ENCODE results near the gene ZNF808.
A peak's percentile ranks its signal among the peaks of the same experiment; 100 is the strongest.
"Not testable (repeated sequence)": the region's sequence is repeated elsewhere in the genome, so short reads cannot be mapped to it uniquely, and the experiment has no call there.

ZNF808 gene

GRCh38 chr19:52533901-52534300 is 6.4 kb downstream of the ZNF808 start:
- no peak for DNase-seq
- in situ Hi-C loops (cut with MboI; ENCODE audit: low pct_unique_long_range_greater_than_20kb, low sequenced_read_pairs): no loop called here

GRCh38 chr19:52535385-52535770 is 7.9 kb downstream of the ZNF808 start:
- in situ Hi-C loops (cut with MboI; ENCODE audit: low pct_unique_long_range_greater_than_20kb, low sequenced_read_pairs); DNase-seq: not testable (repeated sequence)

- in situ Hi-C loops (cut with MboI; ENCODE audit: low pct_unique_long_range_greater_than_20kb, low sequenced_read_pairs): no loop called here
Observed at GRCh38 chr19:52535771-52536447, 8.4 kb downstream of the ZNF808 start.

GRCh38 chr19:52536448-52536800 is 9.0 kb downstream of the ZNF808 start:
- in situ Hi-C loops (cut with MboI; ENCODE audit: low pct_unique_long_range_greater_than_20kb, low sequenced_read_pairs): no loop called here
- no peak for DNase-seq

More at GRCh38 chr19:52535771-52536447, 8.4 kb downstream of the ZNF808 start:
- DNase-seq: no peak

GRCh38 chr19:52538815-52539214 is 11.3 kb downstream of the ZNF808 start:
- DNase-seq; in situ Hi-C loops (cut with MboI; ENCODE audit: low pct_unique_long_range_greater_than_20kb, low sequenced_read_pairs): not testable (repeated sequence)

GRCh38 chr19:52541176-52541575 is 13.7 kb downstream of the ZNF808 start:
- in situ Hi-C loops (cut with MboI; ENCODE audit: low pct_unique_long_range_greater_than_20kb, low sequenced_read_pairs); DNase-seq: not testable (repeated sequence)

- DNase-seq: no peak
- in situ Hi-C loops (cut with MboI; ENCODE audit: low pct_unique_long_range_greater_than_20kb, low sequenced_read_pairs): no loop called here
Observed at GRCh38 chr19:52541608-52542007, 14.1 kb downstream of the ZNF808 start.

- in situ Hi-C loops (cut with MboI; ENCODE audit: low pct_unique_long_range_greater_than_20kb, low sequenced_read_pairs); DNase-seq: not testable (repeated sequence)
Observed at GRCh38 chr19:52542541-52542940, 15.1 kb downstream of the ZNF808 start.

GRCh38 chr19:52542984-52543664 is 15.7 kb downstream of the ZNF808 start:
- in situ Hi-C loops (cut with MboI; ENCODE audit: low pct_unique_long_range_greater_than_20kb, low sequenced_read_pairs): no loop called here
- DNase-seq: peak; percentile 19

GRCh38 chr19:52554216-52554971 is 26.9 kb downstream of the ZNF808 start:
- in situ Hi-C loops (cut with MboI; ENCODE audit: low pct_unique_long_range_greater_than_20kb, low sequenced_read_pairs): no loop called here

GRCh38 chr19:52557231-52557995 is 29.9 kb downstream of the ZNF808 start:
- DNase-seq: no peak
- in situ Hi-C loops (cut with MboI; ENCODE audit: low pct_unique_long_range_greater_than_20kb, low sequenced_read_pairs): no loop called here

More at GRCh38 chr19:52554216-52554971, 26.9 kb downstream of the ZNF808 start:
- DNase-seq: no peak

- DNase-seq; in situ Hi-C loops (cut with MboI; ENCODE audit: low pct_unique_long_range_greater_than_20kb, low sequenced_read_pairs): not testable (repeated sequence)
Observed at GRCh38 chr19:52558732-52559445, 31.4 kb downstream of the ZNF808 start.

GRCh38 chr19:52561611-52562010 is 34.1 kb downstream of the ZNF808 start:
- in situ Hi-C loops (cut with MboI; ENCODE audit: low pct_unique_long_range_greater_than_20kb, low sequenced_read_pairs); DNase-seq: not testable (repeated sequence)

- in situ Hi-C loops (cut with MboI; ENCODE audit: low pct_unique_long_range_greater_than_20kb, low sequenced_read_pairs): no loop called here
Observed at GRCh38 chr19:52566121-52566520, 38.7 kb downstream of the ZNF808 start.

GRCh38 chr19:52566588-52566987 is 39.1 kb downstream of the ZNF808 start:
- no peak for DNase-seq
- in situ Hi-C loops (cut with MboI; ENCODE audit: low pct_unique_long_range_greater_than_20kb, low sequenced_read_pairs): no loop called here

More at GRCh38 chr19:52566121-52566520, 38.7 kb downstream of the ZNF808 start:
- no peak for DNase-seq

GRCh38 chr19:52567921-52568320 is 40.5 kb downstream of the ZNF808 start:
- DNase-seq: no peak
- in situ Hi-C loops (cut with MboI; ENCODE audit: low pct_unique_long_range_greater_than_20kb, low sequenced_read_pairs): no loop called here

- DNase-seq; in situ Hi-C loops (cut with MboI; ENCODE audit: low pct_unique_long_range_greater_than_20kb, low sequenced_read_pairs): not testable (repeated sequence)
Observed at GRCh38 chr19:52569638-52569999, 42.2 kb downstream of the ZNF808 start.

- DNase-seq: no peak
- in situ Hi-C loops (cut with MboI; ENCODE audit: low pct_unique_long_range_greater_than_20kb, low sequenced_read_pairs): no loop called here
Observed at GRCh38 chr19:52570000-52570861, 42.8 kb downstream of the ZNF808 start, which contains the start of gene ZNF701. ZNF701 (plus strand) TSS chr19:52570287; CDS start chr19:52574148, 3,861 bp downstream.
